ENCODE measurements around the gene TBATA.

DNA sequence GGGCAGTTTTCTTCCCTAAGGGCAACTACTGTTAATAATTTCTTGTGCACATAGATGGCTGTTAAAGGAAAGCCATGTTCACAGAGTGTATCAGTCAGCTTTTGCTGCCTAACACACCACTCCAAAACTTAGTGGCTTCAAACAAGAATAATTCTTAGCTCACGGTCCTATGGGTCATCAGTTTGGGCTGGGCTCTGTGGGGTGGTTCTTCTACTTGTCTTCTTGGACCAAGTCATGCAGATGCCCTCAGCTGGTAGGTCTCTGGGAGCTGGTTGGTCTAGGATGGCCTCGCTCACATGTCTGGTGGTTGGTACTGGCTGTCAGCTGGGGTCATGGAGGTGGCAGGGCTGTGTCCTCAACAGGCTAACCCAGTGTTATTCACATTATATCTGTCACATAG is 39.6 kb downstream of the TBATA start:
- no peak for TF ChIP-seq MYC (IDR thresholded peaks at IDR 0.05; ENCODE audit: low read depth, low read length)
- TF ChIP-seq, protein P1, sequence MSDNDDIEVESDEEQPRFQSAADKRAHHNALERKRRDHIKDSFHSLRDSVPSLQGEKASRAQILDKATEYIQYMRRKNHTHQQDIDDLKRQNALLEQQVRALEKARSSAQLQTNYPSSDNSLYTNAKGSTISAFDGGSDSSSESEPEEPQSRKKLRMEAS (IDR thresholded peaks at IDR 0.05; ENCODE audit: low read depth, low read length), result no peak
- TF ChIP-seq, protein P2, sequence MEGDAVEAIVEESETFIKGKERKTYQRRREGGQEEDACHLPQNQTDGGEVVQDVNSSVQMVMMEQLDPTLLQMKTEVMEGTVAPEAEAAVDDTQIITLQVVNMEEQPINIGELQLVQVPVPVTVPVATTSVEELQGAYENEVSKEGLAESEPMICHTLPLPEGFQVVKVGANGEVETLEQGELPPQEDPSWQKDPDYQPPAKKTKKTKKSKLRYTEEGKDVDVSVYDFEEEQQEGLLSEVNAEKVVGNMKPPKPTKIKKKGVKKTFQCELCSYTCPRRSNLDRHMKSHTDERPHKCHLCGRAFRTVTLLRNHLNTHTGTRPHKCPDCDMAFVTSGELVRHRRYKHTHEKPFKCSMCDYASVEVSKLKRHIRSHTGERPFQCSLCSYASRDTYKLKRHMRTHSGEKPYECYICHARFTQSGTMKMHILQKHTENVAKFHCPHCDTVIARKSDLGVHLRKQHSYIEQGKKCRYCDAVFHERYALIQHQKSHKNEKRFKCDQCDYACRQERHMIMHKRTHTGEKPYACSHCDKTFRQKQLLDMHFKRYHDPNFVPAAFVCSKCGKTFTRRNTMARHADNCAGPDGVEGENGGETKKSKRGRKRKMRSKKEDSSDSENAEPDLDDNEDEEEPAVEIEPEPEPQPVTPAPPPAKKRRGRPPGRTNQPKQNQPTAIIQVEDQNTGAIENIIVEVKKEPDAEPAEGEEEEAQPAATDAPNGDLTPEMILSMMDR (IDR thresholded peaks at IDR 0.05; ENCODE audit: low read depth, low read length), result no peak
- TF ChIP-seq POLR2A (IDR thresholded peaks at IDR 0.05; ENCODE audit: extremely low read depth, insufficient read length), result no peak
